ENCODE results near the gene HCN1. TPM values are rescaled to one million over a fixed set of nuclear protein-coding genes. Genes with fewer than 3 reads are reported as not detected.

The HCN1 gene
- total RNA-seq, 2 donors from 2014 or later = 4.4 to 5.5 TPM

- TF ChIP-seq, protein P1, sequence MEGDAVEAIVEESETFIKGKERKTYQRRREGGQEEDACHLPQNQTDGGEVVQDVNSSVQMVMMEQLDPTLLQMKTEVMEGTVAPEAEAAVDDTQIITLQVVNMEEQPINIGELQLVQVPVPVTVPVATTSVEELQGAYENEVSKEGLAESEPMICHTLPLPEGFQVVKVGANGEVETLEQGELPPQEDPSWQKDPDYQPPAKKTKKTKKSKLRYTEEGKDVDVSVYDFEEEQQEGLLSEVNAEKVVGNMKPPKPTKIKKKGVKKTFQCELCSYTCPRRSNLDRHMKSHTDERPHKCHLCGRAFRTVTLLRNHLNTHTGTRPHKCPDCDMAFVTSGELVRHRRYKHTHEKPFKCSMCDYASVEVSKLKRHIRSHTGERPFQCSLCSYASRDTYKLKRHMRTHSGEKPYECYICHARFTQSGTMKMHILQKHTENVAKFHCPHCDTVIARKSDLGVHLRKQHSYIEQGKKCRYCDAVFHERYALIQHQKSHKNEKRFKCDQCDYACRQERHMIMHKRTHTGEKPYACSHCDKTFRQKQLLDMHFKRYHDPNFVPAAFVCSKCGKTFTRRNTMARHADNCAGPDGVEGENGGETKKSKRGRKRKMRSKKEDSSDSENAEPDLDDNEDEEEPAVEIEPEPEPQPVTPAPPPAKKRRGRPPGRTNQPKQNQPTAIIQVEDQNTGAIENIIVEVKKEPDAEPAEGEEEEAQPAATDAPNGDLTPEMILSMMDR (IDR thresholded peaks at IDR 0.05) = no peak
- Histone ChIP-seq H3K27ac (no peak overlapping the region), H3K4me1 (no peaks in the 10 kb centered on the region), H3K36me3 (no peaks in the 10 kb centered on the region), H3K9me3 (no peaks in the 10 kb centered on the region), H3K4me3 (no peak overlapping the region), H3K27me3 (no peaks in the 10 kb centered on the region)
- no peak for DNase-seq (ENCODE audit: low spot score)
Observed at GRCh38 chr5:45643056-45643455, 53.1 kb downstream of the HCN1 start.

- Histone ChIP-seq H3K9me3 (no peaks in the 10 kb centered on the region), H3K4me1 (no peaks in the 10 kb centered on the region), H3K27ac (no peak overlapping the region), H3K27me3 (no peaks in the 10 kb centered on the region), H3K4me3 (no peak overlapping the region), H3K36me3 (no peaks in the 10 kb centered on the region)
- TF ChIP-seq, protein P1 (IDR thresholded peaks at IDR 0.05) = no peak
- no peak for DNase-seq (ENCODE audit: low spot score)
Observed at GRCh38 chr5:45642370-45642769, 53.8 kb downstream of the HCN1 start.

DNA sequence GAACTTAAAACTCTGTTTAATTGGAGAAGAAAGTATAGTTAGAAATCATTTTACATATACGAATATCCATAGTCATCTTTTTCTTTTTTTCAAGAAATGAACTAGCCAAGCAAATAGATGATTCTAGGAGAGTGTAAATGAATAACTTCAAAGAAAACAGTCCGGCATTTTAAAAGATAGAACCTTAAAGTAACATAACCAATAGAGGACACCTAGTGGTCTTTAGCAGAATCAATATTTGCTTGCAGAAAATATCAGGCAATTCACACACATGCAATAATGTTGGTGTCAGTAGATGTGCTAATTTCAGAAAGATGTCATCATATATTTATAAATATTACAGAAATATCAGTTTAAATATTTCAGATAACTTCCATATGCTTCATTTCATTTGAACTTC is 57.1 kb downstream of the HCN1 start:
- DNase-seq (ENCODE audit: low spot score) = no peak
- H3K4me3 ChIP-seq = no peak overlapping the region
- no peaks in the 10 kb centered on the region for H3K4me1 ChIP-seq
- H3K27ac ChIP-seq = no peak overlapping the region
- H3K27me3 ChIP-seq = no peaks in the 10 kb centered on the region
- no peaks in the 10 kb centered on the region for H3K9me3 ChIP-seq
- TF ChIP-seq, protein P1 (IDR thresholded peaks at IDR 0.05) = peak in 1 of 2 donors; percentile 53
- H3K36me3 ChIP-seq = no peaks in the 10 kb centered on the region

GRCh38 chr5:45627076-45627656 is 69.0 kb downstream of the HCN1 start:
- DNase-seq (ENCODE audit: low spot score) = no peak

DNA sequence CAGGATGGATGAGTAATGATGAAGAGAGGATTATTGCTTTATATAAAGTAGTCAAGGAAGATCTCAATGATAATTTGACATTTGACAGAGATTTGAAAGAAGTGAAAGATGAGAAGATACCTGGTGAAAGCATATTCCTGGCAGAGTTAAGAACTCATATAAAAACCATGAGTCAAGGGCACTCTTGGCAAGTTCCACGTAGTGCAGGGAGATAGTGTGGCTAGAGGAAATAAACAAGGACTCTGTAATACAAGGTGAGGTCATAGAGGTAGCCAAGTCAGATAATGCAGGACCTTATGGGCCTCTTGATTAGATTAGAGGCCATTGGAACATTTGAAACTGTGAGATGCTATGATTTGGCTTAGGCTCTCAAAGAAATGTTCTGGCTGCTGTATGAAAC is 72.3 kb downstream of the HCN1 start:
- TF ChIP-seq, protein P1 (IDR thresholded peaks at IDR 0.05) = no peak
- H3K4me1 ChIP-seq = no peaks in the 10 kb centered on the region
- H3K4me3 ChIP-seq = no peak overlapping the region
- H3K36me3 ChIP-seq = no peaks in the 10 kb centered on the region
- peak overlapping the region in 1 of 2 donors; percentile 52 for H3K27ac ChIP-seq
- DNase-seq (ENCODE audit: low spot score) = no peak
- no peaks in the 10 kb centered on the region for H3K27me3 ChIP-seq
- no peaks in the 10 kb centered on the region for H3K9me3 ChIP-seq

More at GRCh38 chr5:45627076-45627656, 69.0 kb downstream of the HCN1 start:
- Histone ChIP-seq H3K4me1 (no peaks in the 10 kb centered on the region), H3K9me3 (no peaks in the 10 kb centered on the region), H3K4me3 (no peak overlapping the region), H3K27ac (no peak overlapping the region), H3K27me3 (no peaks in the 10 kb centered on the region), H3K36me3 (no peaks in the 10 kb centered on the region)
- TF ChIP-seq, protein P1 (IDR thresholded peaks at IDR 0.05) = no peak

DNA sequence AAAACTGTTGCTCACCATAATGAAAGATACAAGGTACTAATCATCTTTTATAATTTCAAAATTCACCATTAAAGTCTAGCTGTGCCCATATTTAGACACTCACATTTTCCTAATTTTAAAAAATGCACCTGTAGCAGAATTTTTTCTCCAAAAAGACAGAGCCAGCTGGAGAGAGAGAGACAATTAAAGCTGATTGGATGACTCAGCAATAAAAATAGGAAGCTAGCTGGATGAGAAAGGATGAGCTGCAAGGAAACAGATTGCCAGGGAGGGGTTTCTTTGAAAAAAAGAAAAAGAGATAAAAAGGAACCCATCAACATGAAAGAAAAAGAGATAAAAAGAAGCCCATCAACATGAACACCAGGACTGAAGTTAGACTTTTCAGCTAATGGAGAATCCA is 73.8 kb downstream of the HCN1 start:
- Histone ChIP-seq H3K4me1 (no peaks in the 10 kb centered on the region), H3K27ac (no peak overlapping the region), H3K9me3 (no peaks in the 10 kb centered on the region), H3K36me3 (no peaks in the 10 kb centered on the region), H3K27me3 (no peaks in the 10 kb centered on the region), H3K4me3 (no peak overlapping the region)
- no peak for DNase-seq (ENCODE audit: low spot score)
- TF ChIP-seq, protein P1 (IDR thresholded peaks at IDR 0.05) = no peak

All from right atrium auricular region (tissue), 2 donors.